ENCODE results near the gene DECR2. TPM values are rescaled to one million over a fixed set of nuclear protein-coding genes. Genes with fewer than 3 reads are reported as not detected.

DECR2 gene
- total RNA-seq, 1 experiment from 2014 or later, result 17.1 TPM

DNA sequence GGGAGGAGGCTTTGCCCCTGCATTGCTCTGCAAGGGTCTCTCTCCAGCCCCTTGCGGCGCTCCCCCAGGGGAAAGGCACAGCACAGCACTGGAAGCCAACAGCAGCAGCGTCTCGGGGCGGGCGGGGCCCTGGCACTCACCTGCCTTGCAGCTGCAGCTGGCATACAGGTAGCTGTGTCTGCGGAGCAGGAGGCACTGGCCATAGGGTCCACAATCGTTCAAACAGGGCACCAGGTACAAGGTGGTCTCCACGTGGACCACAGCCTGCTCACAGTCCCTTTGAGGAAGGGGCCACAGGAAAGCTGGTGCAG is 27.1 kb upstream of the DECR2 start:
- Histone ChIP-seq H3K36me3 (ENCODE audit: control insufficient read depth in 1 of 2, insufficient read depth in 2 of 2, low read length in 2 of 2) (no peaks in the 10 kb centered on the region), H3K4me3 (replicated peaks in 1 of 2; ENCODE audit: low read depth in 1 of 2, low read length in 2 of 2) (no peak overlapping the region), H3K4me2 (ENCODE audit: low read length) (no peak overlapping the region), H3K4me1 (ENCODE audit: control insufficient read depth in 1 of 2, insufficient read depth in 2 of 2, low read length in 2 of 2) (peaks cover 3 to 11% of the 10 kb centered on the region in 2 experiments; a peak in 3 of 4 replicates), H3K27ac (ENCODE audit: low read depth, low read length) (no peak overlapping the region), H4K20me1 (ENCODE audit: insufficient read depth) (no peaks in the 10 kb centered on the region), H3K9me3 (ENCODE audit: control insufficient read depth in 1 of 2, insufficient read depth in 1 of 2, low read depth in 1 of 2, low read length in 2 of 2) (no peaks in the 10 kb centered on the region), H3K79me2 (ENCODE audit: insufficient read depth, low read length) (0 out of 2 replicates have a peak, but pooled peaks cover under 1% of the 10 kb centered on the region), H3K27me3 (ENCODE audit: insufficient read depth, low read length) (no peaks in the 10 kb centered on the region), H3K9ac (ENCODE audit: low read length) (no peak overlapping the region), H3K9me2 (ENCODE audit: insufficient read depth) (no peaks in the 10 kb centered on the region), H2AFZ (ENCODE audit: low read depth, low read length, poor library complexity, severe bottlenecking) (no peak overlapping the region)
- TF ChIP-seq TCF7L2 (IDR thresholded peaks at IDR 0.05; ENCODE audit: borderline replicate concordance, extremely low read depth, insufficient read depth, insufficient read length) (no peak), EZH2 (IDR thresholded peaks at IDR 0.05) (no peak), EZH2phosphoT487 (IDR thresholded peaks at IDR 0.05; ENCODE audit: borderline replicate concordance) (no peak), RAD21 (IDR thresholded peaks at IDR 0.05; ENCODE audit: low read depth) (no peak), SRF (IDR thresholded peaks at IDR 0.05; ENCODE audit: low read depth) (no peak), CBX3 (IDR thresholded peaks at IDR 0.05; ENCODE audit: low read depth) (no peak)
- TF ChIP-seq, protein P1, sequence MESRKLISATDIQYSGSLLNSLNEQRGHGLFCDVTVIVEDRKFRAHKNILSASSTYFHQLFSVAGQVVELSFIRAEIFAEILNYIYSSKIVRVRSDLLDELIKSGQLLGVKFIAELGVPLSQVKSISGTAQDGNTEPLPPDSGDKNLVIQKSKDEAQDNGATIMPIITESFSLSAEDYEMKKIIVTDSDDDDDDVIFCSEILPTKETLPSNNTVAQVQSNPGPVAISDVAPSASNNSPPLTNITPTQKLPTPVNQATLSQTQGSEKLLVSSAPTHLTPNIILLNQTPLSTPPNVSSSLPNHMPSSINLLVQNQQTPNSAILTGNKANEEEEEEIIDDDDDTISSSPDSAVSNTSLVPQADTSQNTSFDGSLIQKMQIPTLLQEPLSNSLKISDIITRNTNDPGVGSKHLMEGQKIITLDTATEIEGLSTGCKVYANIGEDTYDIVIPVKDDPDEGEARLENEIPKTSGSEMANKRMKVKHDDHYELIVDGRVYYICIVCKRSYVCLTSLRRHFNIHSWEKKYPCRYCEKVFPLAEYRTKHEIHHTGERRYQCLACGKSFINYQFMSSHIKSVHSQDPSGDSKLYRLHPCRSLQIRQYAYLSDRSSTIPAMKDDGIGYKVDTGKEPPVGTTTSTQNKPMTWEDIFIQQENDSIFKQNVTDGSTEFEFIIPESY (IDR thresholded peaks at IDR 0.05; ENCODE audit: extremely low read depth, insufficient replicate concordance, low read length), result no peak
- ChIA-PET POLR2A (no interaction called here), CTCF (no interaction called here), RAD21 (ENCODE audit: low non-redundant PET in 1 of 2, low total read pairs in 2 of 2, uncharacterized antibody in 2 of 2, unreplicated experiment in 2 of 2) (no interaction called here)
- ATAC-seq (no peak), DNase-seq (ENCODE audit: low read depth, low spot score) (no peak)
- intact Hi-C loops (cut with micrococcal nuclease), result no loop called here
- no TSS peak for BruUV-seq (replicated peaks)

DNA sequence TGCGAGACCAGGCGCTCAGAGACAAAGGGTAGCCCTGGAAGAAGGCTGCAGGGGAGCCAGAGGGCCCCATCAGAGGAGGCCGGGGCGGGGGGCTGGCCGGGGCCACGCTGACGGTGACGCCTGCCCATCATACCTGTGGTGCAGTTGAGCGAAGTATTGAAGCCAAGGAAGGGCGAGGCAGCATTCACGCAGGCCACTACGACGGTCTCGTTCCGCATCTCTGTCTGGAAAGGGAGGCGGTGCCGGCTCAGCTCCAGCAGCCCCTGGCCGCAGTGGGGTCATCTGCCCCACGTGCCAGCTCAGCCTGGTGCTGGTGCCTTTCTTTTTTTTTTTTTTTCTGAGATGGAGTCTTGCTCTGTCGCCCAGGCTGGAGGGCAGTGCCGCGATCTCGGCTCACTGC is 26.5 kb upstream of the DECR2 start:
- Histone ChIP-seq H3K4me2 (ENCODE audit: low read length) (no peak overlapping the region), H3K27ac (ENCODE audit: low read depth, low read length) (no peak overlapping the region), H3K9ac (ENCODE audit: low read length) (no peak overlapping the region), H3K9me2 (ENCODE audit: insufficient read depth) (no peaks in the 10 kb centered on the region), H4K20me1 (ENCODE audit: insufficient read depth) (no peaks in the 10 kb centered on the region), H3K36me3 (ENCODE audit: control insufficient read depth in 1 of 2, insufficient read depth in 2 of 2, low read length in 2 of 2) (no peaks in the 10 kb centered on the region), H3K9me3 (ENCODE audit: control insufficient read depth in 1 of 2, insufficient read depth in 1 of 2, low read depth in 1 of 2, low read length in 2 of 2) (no peaks in the 10 kb centered on the region), H3K27me3 (ENCODE audit: insufficient read depth, low read length) (no peaks in the 10 kb centered on the region), H3K4me1 (ENCODE audit: control insufficient read depth in 1 of 2, insufficient read depth in 2 of 2, low read length in 2 of 2) (peaks cover 3 to 7% of the 10 kb centered on the region in 2 experiments; a peak in 3 of 4 replicates), H3K79me2 (ENCODE audit: insufficient read depth, low read length) (0 out of 2 replicates have a peak, but pooled peaks cover 3% of the 10 kb centered on the region), H2AFZ (ENCODE audit: low read depth, low read length, poor library complexity, severe bottlenecking) (no peak overlapping the region), H3K4me3 (replicated peaks in 1 of 2; ENCODE audit: low read depth in 1 of 2, low read length in 2 of 2) (no peak overlapping the region)
- DNase-seq (ENCODE audit: low read depth, low spot score) (no peak), ATAC-seq (no peak)
- ChIA-PET POLR2A (no interaction called here), RAD21 (ENCODE audit: low non-redundant PET in 1 of 2, low total read pairs in 2 of 2, uncharacterized antibody in 2 of 2, unreplicated experiment in 2 of 2) (no interaction called here), CTCF (no interaction called here)
- no peak for TF ChIP-seq EZH2phosphoT487 (IDR thresholded peaks at IDR 0.05; ENCODE audit: borderline replicate concordance)
- TF ChIP-seq SIN3A (IDR thresholded peaks at IDR 0.05; ENCODE audit: low read depth), result no peak
- TF ChIP-seq, protein P2, sequence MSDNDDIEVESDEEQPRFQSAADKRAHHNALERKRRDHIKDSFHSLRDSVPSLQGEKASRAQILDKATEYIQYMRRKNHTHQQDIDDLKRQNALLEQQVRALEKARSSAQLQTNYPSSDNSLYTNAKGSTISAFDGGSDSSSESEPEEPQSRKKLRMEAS (IDR thresholded peaks at IDR 0.05), result no peak
- TF ChIP-seq ZNF274 (IDR thresholded peaks at IDR 0.05; ENCODE audit: low read depth, low read length), result no peak
- TF ChIP-seq SP1 (IDR thresholded peaks at IDR 0.05; ENCODE audit: low read depth), result no peak
- BruUV-seq (replicated peaks), result no TSS peak
- intact Hi-C loops (cut with micrococcal nuclease), result no loop called here
